GM18499 (cell line): ENCODE measurements around the gene BASP1.

Experiments
- ATAC-seq: cut with Tn5 transposase; IDR thresholded peaks from one replicate; pipeline ENCODE4 v1.9.1; 2021; ENCODE audit warnings: moderate number of reproducible peaks; ENCODE audit not compliant: insufficient read depth, unreplicated experiment

Gene BASP1

DNA sequence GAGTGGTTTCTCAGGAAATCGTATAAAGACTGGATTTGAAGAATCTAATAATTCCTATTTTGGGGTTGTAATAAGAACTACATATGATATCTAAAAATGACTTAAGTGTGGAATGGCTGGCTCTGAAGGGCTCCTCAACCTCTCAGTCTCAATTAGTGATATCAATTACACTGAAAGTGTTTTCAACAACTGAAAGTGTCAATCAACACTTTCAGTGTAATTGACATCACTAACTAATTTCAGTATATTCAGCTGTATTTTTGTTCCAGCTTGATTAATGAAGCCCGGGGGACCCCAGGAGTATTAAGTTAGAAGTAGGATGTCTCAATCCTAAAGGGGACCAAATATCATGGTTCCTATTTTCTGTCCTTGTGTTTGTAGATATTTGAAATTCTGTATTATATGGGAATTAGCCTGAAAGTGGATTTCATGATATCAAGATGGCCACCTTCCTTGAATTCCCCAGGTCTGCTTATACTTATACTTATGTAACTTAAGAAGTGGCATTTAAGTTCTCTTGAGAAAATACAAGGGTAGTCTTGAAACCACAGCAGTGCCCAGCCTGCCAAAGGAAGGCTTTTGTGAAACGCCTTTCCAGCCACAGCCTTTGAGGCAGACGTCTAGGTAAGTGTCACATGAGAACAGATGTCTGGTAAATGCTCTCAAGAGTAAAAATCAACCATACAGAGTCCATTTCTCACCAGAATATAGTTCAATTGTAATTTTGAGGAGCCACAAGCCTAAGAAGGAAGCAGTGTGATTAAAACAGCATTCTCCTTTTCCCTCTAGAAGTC lies 4.6 kb downstream of the BASP1 start:
- no peak for ATAC-seq

DNA sequence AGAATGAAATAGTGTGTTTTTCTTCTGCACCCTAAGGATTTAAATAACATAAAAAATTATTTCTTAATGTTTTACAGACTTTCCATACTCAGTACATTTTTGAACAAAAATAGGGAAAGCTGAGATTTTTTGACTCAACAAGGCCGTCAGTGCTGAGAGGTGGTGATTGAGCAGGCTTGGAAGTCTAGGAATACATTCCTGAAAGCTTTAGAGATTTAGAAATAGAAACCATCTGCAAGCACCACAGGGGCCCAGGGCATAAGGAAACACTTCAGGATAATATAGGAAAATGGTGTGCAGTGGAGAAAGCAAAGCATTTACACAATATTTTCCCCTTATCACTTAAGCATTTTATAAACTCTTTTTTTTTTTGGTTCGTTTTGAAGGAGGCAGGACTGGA lies 5.2 kb downstream of the BASP1 start:
- no peak for ATAC-seq

DNA sequence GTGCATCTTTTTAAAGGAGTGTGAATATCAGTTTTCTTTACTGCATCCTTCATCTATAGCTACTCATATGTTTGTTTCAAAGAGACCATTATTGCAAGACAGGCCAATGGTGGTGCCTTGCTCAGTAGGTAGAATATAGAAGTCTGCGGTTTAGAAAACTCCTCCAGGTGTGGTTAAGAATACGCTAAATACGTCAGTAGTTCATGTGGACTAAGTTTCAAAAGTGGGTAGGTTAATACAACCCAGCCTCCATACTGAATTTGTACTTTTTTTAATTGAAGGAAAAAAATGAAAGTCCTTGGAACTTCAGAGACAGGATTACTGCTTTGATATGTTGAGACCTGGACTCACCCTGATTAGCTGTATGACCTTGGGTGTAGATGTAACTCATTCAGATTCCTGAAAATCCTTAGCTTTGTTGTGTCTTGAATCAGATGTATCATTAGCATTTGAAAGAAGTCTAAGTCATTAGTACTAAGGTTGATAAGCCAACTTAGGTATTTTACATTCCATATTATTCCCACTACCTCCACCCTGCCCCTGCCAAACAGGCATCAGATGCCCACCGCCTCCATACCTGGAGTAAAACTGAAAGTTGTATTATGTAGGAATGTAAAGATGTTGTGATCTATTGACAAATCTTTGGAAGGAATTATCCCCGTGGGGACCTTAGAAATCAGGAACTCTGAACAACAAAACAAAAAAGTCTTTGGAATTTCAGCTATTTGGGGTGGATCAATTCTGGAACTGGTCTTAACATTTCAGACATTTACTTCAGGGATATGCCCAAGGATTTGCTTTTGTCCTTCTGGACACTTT lies 6.1 kb downstream of the BASP1 start:
- peak; percentile 34 for ATAC-seq

GRCh38 chr5:17224858-17225511 lies 7.6 kb downstream of the BASP1 start:
- peak; percentile 41 for ATAC-seq

GRCh38 chr5:17225520-17225919 lies 8.1 kb downstream of the BASP1 start:
- no peak for ATAC-seq

- no peak for ATAC-seq
Observed at GRCh38 chr5:17227868-17228267, 10.4 kb downstream of the BASP1 start.

DNA sequence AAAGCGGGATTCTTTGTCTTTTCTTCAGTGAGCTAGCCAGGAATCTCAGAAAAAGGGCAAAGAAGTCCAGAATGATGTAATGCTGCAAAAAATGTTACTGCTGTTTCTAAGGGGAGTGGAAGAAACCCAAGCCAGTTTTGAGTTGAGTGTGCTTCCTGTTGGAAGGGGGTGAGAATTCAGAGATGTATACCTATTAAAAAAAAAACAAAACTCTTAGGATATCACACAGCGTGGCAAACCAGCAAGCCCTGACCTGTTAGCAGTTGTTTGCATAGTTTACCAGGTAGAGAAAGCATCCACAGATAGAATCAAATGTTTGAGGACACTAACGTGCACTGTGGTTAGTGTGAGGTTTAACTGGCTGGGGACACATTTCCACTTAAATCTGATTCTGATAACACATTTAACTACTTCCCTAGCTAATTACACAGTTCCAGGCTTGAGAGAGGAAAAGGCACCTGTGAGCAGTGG lies 11.4 kb downstream of the BASP1 start:
- peak; percentile 49 for ATAC-seq

DNA sequence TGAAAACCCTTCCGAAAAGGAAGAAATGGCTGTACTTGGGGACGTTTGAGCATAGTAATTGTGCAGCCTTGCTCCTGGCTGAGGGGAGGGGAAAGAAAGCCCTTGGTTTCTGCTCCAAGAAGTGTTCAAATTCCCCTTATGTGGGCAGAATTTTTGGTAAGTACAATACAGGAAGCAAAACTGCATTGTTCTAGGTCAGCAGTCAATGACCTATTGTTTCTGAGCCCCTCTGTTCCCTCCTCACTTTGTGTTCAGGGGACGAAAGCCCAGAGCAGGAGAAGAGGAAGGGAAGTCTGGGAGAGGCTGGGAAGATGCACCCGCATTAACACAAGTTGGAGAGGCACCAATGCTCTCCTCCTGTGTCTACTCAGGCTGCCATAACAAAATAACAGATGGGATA lies 11.9 kb downstream of the BASP1 start:
- peak; percentile 8 for ATAC-seq

GRCh38 chr5:17230191-17230590 lies 12.8 kb downstream of the BASP1 start:
- ATAC-seq: no peak

- ATAC-seq: no peak
Observed at GRCh38 chr5:17230808-17231525, 13.5 kb downstream of the BASP1 start.

GRCh38 chr5:17232405-17232804 lies 15.0 kb downstream of the BASP1 start:
- ATAC-seq: no peak

GRCh38 chr5:17233488-17233887 lies 16.1 kb downstream of the BASP1 start:
- no peak for ATAC-seq

GRCh38 chr5:17234374-17234773 lies 16.9 kb downstream of the BASP1 start:
- no peak for ATAC-seq

DNA sequence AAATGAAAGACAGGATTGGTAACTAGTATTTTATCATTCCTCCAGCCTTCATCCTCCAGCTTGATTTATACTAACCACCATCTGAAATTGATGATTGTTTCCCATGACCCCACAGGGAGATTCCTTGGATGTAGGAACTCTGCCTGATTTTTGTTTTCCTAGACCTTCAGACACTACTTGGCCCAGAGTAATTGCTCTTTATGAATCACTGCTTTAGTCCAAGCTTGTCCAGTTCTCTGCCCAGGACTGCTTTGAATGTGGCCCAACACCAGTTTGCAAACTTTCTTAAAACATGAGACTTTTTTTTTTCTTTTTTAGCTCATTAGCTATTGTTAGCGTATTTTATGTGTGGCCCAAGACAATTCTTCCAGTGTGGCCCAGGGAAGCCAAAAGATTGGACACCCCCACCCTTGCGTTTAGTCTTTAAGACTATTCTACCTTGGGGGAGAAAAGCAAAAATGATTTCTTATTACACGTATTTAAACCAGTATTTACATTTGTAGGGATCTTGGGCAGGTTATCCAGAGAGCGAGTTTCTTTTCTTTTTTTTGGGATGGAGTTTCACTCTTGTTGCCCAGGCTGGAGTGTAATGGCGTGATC lies 18.4 kb downstream of the BASP1 start:
- no peak for ATAC-seq

DNA sequence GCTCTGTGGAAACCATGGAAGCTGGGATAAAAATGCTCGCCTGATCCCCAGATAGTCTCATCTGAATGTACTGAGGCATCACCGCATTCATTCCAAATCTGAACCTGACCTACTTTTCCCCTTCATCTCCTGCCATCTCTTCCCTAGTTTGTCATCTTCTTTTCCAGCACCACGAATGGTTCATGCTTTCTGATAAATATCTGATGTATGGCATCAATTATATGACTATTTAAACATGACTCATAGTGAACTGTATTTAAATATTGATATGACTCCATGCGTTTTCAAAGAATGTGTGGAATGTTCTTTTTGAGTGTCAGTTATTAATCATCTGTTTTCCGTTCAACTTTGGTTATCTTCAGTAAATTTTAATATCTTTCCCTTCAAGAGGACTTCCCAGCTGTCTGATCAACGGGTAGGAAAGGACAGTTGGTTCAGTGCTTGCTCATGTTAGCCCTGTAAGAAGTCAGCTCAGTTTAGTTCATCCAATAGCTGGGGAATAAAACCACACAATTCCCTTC lies 21.1 kb downstream of the BASP1 start:
- ATAC-seq: no peak

DNA sequence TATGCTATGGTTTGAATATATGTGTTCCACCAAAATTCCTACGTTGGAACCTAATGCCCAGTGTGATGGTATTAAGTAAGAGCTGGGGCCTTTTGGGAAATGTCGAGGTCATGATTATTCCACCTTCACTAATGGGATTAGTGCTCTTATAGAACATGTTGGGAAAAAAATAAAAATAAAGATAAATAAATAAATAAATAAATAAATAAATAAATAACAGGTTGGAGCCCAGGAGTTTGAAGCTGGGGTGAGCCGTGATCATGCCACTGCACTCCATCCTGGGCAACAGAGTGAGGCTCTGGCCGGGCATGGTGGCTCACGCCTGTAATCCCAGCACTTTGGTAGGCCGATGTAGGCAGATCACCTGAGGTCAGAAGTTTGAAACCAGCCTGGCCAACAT lies 22.5 kb downstream of the BASP1 start:
- no peak for ATAC-seq

- no peak for ATAC-seq
Observed at GRCh38 chr5:17240487-17240886, 23.1 kb downstream of the BASP1 start.

GRCh38 chr5:17241635-17242034 lies 24.2 kb downstream of the BASP1 start:
- ATAC-seq: no peak

DNA sequence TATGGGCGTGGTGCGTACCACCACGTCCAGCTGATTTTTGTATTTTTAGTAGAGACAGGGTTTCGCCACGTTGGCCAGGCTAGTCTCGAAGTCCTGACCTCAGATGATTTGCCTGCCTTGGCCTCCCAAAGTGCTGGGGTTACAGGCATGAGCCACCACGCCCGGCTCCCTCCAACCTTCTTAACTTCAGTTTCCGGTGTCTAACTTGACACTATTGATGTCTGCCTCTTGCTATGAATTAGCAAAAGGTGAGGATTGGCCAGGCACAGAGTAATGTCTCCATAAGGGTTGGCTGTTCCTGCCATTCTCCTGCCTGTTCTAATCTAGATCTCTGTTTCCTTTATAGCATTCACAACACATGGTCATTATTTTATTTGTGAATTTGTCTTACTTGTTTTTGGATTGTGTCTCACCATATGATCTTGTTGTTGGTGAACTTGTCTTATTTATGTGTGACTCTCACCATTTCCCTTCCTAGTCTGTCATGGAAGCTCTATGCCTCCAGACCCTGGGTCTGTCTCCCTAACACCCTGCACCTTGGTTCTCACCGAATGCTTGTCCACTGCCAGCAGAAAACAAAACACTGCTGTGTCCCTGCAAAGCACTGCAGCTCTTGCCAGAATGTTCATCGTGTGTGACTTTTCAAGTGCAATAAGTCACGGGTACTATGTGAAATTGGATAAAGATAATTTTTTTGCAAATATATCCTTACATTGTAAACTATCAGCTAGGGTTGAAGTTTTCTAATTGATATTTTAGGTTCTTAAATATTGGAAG lies 26.0 kb downstream of the BASP1 start:
- no peak for ATAC-seq
